Transverse colon (tissue), 4 donors: ENCODE results near the gene FANCE. TPM values are rescaled to one million over a fixed set of nuclear protein-coding genes. Genes with fewer than 3 reads are reported as not detected.

ENCODE experiments used
- DNase-seq: peaks from one replicate; pipeline ENCODE4 v3.0.0-alpha.2; 2019
- H3K27ac ChIP-seq, 4 donors: fragments of 200-600 bp; sonication (generic); 2 replicates each; pipeline ENCODE4 v1.5.1; 2016 to 2018; ENCODE audit warnings: inconsistent platforms in 4 of 4
- H3K27me3 ChIP-seq: fragments of 200-600 bp; sonication (generic); 2 replicates; pipeline ENCODE4 v1.5.1; 2017; ENCODE audit warnings: inconsistent platforms
- H3K36me3 ChIP-seq, 4 donors: fragments of 200-600 bp; sonication (generic); 2 replicates each; pipeline ENCODE4 v1.5.1; 2017 to 2019; ENCODE audit warnings: inconsistent platforms in 4 of 4
- H3K4me1 ChIP-seq, 4 donors: fragments of 200-600 bp; sonication (generic); 2 replicates each; pipeline ENCODE4 v1.5.1; 2017 to 2020; ENCODE audit warnings: inconsistent platforms in 4 of 4
- H3K4me3 ChIP-seq, 4 donors: fragments of 200-600 bp; sonication (generic); 1 replicate in 1 of 4; 2 replicates in 3 of 4; pipeline versions ENCODE4 v1.5.1 to v1.6.1; 2017 to 2019; ENCODE audit warnings: inconsistent platforms in 4 of 4
- H3K9me3 ChIP-seq, 2 donors: fragments of 200-600 bp; sonication (generic); 2 replicates each; pipeline ENCODE4 v1.5.1; 2017 to 2019; ENCODE audit warnings: inconsistent platforms in 2 of 2
- EP300 ChIP-seq: sonication (generic); formaldehyde crosslinking; IDR thresholded peaks from one replicate; pipeline ENCODE4 v1.6.1; 2017; ENCODE audit warnings: antibody characterized with exemption, low read depth
- POLR2A ChIP-seq: fragments of 450-650 bp; IDR thresholded peaks from one replicate; pipeline ENCODE4 v1.6.1; 2016; ENCODE audit warnings: antibody characterized with exemption, mild to moderate bottlenecking, moderate library complexity
- POLR2AphosphoS5 ChIP-seq, 3 donors: sonication (generic); formaldehyde crosslinking; IDR thresholded peaks; one replicate each; pipeline ENCODE4 v1.6.1; 2016; ENCODE audit warnings: antibody characterized with exemption in 3 of 3
- WGBS, 2 donors: methylation state at CpG; one replicate each; pipeline ENCODE4 v1.1.5; 2018; ENCODE audit warnings: low coverage in 1 of 2; 5-methylcytosine and 5-hydroxymethylcytosine counted together
- in situ Hi-C, 4 donors: fragments of 200-750 bp; cut with MboI; loops; one replicate each; pipeline versions ENCODE4 v1.15.0 to v1.15.1; 2017; ENCODE audit warnings: low sequenced_read_pairs in 3 of 4, low pct_ligation_motif_present in 1 of 4, low pct_unique_long_range_greater_than_20kb in 1 of 4
- intact Hi-C: fragments of 100-400 bp; cut with DNase I; formaldehyde crosslinking; loops from one replicate; pipeline ENCODE4 v1.15.1; 2023; ENCODE audit warnings: low total_unique reads
- total RNA-seq, 4 donors: library from RNA; depleted of rRNA; stranded (reverse); fragments of >200 nt; gene quantifications; one replicate each; pipeline ENCODE4 v1.1.0, GENCODE V29; 2016
- TF ChIP-seq, protein P1 (sequence below), 5 experiments: fragments of 200-600 bp in 3 of 5; fragments of 450-650 bp in 2 of 5; sonication (generic) in 3 of 5; IDR thresholded peaks; 1 replicate in 2 of 5; 2 replicates in 3 of 5; pipeline ENCODE4 v1.5.1; 2016 to 2017; ENCODE audit warnings: antibody characterized with exemption in 5 of 5, inconsistent platforms in 3 of 5, mild to moderate bottlenecking in 2 of 5, moderate library complexity in 1 of 5

Gene FANCE
- total RNA-seq, 4 donors from 2014 or later: 0.75 to 30.8 (median 3.8) TPM

DNA sequence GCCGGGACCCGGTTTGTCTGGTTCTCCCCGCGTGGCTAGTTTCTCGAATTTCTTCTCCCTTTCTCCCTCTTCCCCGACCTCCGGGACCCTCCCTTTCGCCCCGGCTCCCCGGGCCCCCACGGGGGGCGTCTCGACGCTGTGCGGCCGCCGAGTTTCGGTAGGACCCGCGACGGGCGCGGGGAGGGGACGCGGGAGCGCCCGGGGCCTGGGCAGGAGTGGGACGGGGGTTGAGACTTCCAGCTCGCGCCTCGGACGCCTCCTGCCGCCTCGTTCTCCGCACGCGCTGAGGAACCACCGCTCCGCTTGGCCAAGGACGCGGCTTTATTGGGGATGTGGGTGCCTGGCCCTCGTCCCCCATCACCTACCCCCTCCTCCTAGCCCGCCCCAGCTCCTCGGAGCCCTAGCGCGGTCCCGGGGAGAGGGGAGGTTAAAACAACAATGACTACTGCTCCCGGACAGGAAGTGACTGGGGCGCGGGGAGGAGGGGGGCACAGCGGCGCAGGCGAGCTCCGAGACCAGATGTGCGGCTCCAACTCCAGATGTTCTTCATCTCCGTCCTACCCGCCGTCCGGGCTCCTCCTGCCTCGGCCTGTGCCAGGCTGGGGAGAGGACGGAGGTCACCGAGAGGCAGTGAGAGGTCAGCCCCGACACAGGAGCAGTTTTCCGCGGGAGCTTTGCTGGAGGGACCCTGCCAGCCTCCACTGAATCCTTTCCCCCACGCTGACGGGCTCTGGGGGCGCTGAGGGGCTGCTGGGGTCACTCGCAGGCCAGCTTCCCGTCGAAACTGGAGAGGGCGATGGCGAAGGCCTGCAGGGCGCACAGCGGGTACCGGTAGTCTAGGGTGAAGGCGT lies 45.7 kb downstream of the FANCE start:
- Histone ChIP-seq H3K27me3 (peaks cover 11% of the 10 kb centered on the region), H3K36me3 (no peaks in the 10 kb centered on the region), H3K4me3 (peak overlapping the region; percentile 23 to 95 (median 78)), H3K9me3 (no peaks in the 10 kb centered on the region), H3K27ac (peak overlapping the region; percentile 94 to 99 (median 98)), H3K4me1 (peaks cover 3 to 42% (median 33%) of the 10 kb centered on the region in 4 donors)
- in situ Hi-C loops (no loop called here), intact Hi-C loops (loop anchor here (1.0 kb wide), 1 partner anchor 155 kb away; the partner anchor contains the start of gene PPARD)
- 6% methylated on average over 45 of the region's 77 CpGs; no CpG with 5 or more reads in 1 of the 2 donors for WGBS, 2 donors
- peak; percentile 69 for DNase-seq
- TF ChIP-seq, protein P1, sequence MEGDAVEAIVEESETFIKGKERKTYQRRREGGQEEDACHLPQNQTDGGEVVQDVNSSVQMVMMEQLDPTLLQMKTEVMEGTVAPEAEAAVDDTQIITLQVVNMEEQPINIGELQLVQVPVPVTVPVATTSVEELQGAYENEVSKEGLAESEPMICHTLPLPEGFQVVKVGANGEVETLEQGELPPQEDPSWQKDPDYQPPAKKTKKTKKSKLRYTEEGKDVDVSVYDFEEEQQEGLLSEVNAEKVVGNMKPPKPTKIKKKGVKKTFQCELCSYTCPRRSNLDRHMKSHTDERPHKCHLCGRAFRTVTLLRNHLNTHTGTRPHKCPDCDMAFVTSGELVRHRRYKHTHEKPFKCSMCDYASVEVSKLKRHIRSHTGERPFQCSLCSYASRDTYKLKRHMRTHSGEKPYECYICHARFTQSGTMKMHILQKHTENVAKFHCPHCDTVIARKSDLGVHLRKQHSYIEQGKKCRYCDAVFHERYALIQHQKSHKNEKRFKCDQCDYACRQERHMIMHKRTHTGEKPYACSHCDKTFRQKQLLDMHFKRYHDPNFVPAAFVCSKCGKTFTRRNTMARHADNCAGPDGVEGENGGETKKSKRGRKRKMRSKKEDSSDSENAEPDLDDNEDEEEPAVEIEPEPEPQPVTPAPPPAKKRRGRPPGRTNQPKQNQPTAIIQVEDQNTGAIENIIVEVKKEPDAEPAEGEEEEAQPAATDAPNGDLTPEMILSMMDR (IDR thresholded peaks at IDR 0.05): no peak
- TF ChIP-seq POLR2AphosphoS5 (IDR thresholded peaks at IDR 0.05): peak; percentile 43 to 76 (median 58)

DNA sequence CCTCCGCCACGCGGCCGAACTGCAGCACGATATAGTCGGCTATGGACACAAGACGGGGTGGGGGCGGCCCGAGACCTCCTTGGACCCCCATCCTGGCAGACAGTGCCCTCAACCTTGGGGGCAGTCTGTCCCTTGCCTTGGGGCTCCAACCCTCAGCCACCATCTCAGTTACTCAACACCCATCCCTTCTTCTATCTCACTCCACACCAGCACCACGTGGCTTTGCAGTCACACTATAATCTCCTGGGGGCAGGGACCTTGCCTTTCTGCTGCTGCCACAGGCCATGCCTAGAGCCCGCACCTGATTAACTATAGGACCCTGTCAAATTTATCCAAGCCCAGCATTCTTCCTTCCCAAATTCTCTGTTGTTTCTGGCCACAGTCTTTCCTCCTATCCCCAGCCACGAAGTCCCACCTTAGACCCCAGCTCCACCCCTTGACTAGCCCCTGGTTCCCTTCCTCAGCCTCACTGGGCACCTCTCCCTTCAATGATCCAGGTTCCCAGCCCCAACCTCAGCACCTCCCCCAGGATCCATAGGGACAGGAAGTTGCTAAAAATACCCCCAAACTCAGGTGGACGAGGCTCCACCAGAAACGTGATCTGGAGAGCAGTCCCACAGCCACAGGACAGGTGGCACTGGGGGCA lies 46.4 kb downstream of the FANCE start:
- intact Hi-C loops (no loop called here), in situ Hi-C loops (no loop called here)
- Histone ChIP-seq H3K9me3 (no peaks in the 10 kb centered on the region), H3K4me3 (peak overlapping the region; percentile 23 to 95 (median 78)), H3K27me3 (peaks cover 14% of the 10 kb centered on the region), H3K36me3 (no peaks in the 10 kb centered on the region), H3K4me1 (peaks cover 3 to 36% (median 30%) of the 10 kb centered on the region in 4 donors), H3K27ac (peak overlapping the region; percentile 94 to 99 (median 98))
- 52 to 100% methylated on average over 2 to 14 of the region's 14 CpGs for WGBS, 2 donors
- TF ChIP-seq, protein P1 (IDR thresholded peaks at IDR 0.05): no peak
- TF ChIP-seq EP300: no peak
- no peak for TF ChIP-seq POLR2A
- no peak for TF ChIP-seq POLR2AphosphoS5 (IDR thresholded peaks at IDR 0.05)
- no peak for DNase-seq

GRCh38 chr6:35499372-35499771 lies 47.2 kb downstream of the FANCE start:
- 67 to 70% methylated on average over 3 to 4 of the region's 4 CpGs for WGBS, 2 donors
- no peaks in the 10 kb centered on the region for H3K9me3 ChIP-seq
- in situ Hi-C loops: no loop called here
- TF ChIP-seq POLR2AphosphoS5 (IDR thresholded peaks at IDR 0.05) (no peak), POLR2A (no peak), EP300 (no peak)
- TF ChIP-seq, protein P1 (IDR thresholded peaks at IDR 0.05): no peak
- H3K27me3 ChIP-seq: peaks cover 19% of the 10 kb centered on the region
- DNase-seq: no peak
- intact Hi-C loops: no loop called here
- H3K36me3 ChIP-seq: no peaks in the 10 kb centered on the region
- H3K27ac ChIP-seq: peak overlapping the region in 1 of 4 donors; percentile 99
- peaks cover 3 to 28% (median 25%) of the 10 kb centered on the region in 4 donors for H3K4me1 ChIP-seq
- H3K4me3 ChIP-seq: no peak overlapping the region

DNA sequence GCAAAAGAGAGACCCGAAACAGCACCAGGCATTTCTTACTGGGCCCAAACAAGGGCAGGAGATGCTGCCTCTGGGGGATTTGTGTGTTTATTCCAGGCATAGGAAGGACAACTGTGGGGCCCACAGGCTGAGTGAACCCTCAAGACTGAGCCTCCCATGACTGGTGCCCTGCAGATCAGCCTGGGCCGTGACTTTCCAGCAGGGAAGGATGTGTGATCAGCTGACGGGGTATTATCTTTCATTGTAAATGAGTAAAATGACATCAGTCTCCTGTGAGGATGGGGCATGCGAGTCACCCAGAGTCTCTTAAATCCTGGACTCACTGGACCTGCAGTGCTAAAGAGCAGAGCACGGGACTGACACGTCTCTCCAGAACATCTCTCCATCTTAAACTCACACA lies 48.6 kb downstream of the FANCE start:
- in situ Hi-C loops: no loop called here
- TF ChIP-seq POLR2A (no peak), POLR2AphosphoS5 (IDR thresholded peaks at IDR 0.05) (no peak), EP300 (no peak)
- TF ChIP-seq, protein P1 (IDR thresholded peaks at IDR 0.05): no peak
- no peak overlapping the region for H3K4me3 ChIP-seq
- DNase-seq: no peak
- no peaks in the 10 kb centered on the region for H3K9me3 ChIP-seq
- no peak overlapping the region for H3K27ac ChIP-seq
- WGBS, 2 donors: 77% methylated on average over 6 of the region's 6 CpGs; no CpG with 5 or more reads in 1 of the 2 donors
- intact Hi-C loops: no loop called here
- H3K4me1 ChIP-seq: peaks cover 0 to 14% (median 12%) of the 10 kb centered on the region in 4 donors
- H3K27me3 ChIP-seq: peaks cover 19% of the 10 kb centered on the region
- H3K36me3 ChIP-seq: no peaks in the 10 kb centered on the region
